ENCODE measurements around the gene KREMEN2. TPM values are rescaled to one million over a fixed set of nuclear protein-coding genes. Genes with fewer than 3 reads are reported as not detected.
"Not testable (repeated sequence)": the region's sequence is repeated elsewhere in the genome, so short reads cannot be mapped to it uniquely, and the experiment has no call there.

Gene KREMEN2
- total RNA-seq, 5 donors from 2014 or later (not counting 1 experiment from before 2014, with no cell fraction given), result 0.15 TPM; not detected in 4

DNA sequence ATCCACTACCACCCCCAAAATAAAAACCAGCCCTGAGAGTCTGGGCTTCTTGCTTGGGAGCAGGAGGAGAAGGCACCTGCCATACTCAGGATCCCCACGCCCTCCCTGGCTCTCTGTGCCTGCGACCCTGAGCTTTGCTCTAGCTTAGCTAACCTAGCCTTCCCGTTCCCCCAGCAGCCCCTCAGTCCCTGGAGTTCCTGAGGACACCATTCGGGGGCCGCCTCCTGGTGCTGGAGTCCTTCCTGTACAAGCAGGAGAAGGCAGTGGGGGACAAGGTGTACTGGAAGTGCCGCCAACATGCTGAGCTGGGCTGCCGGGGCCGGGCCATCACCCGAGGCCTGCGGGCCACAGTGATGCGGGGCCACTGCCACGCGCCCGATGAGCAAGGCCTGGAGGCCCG is 33.8 kb upstream of the KREMEN2 start:
- ATAC-seq (replicated peaks in 1 of 4) (no peak), DNase-seq (no peak)
- Mint-ChIP-seq H3K27ac (no peak overlapping the region), H3K9me3 (no peaks in the 10 kb centered on the region), H3K36me3 (peaks cover 18% of the 10 kb centered on the region), H3K4me3 (no peak overlapping the region), H3K27me3 (no peaks in the 10 kb centered on the region), H3K4me1 (peaks cover 12 to 25% (median 13%) of the 10 kb centered on the region in 3 donors)
- Histone ChIP-seq H3K4me1 (ENCODE audit: control insufficient read depth in 1 of 2, extremely low read depth in 1 of 2, insufficient read depth in 2 of 2, low read length in 2 of 2) (peaks cover 2 to 10% of the 10 kb centered on the region in 2 experiments), H3K36me3 (ENCODE audit: control insufficient read depth in 2 of 2, extremely low read depth in 1 of 2, insufficient read depth in 1 of 2, low read length in 1 of 2) (peaks cover 10 to 40% of the 10 kb centered on the region in 2 donors), H3K9me3 (no peaks in the 10 kb centered on the region), H3K4me3 (ENCODE audit: control insufficient read depth in 1 of 2, extremely low read depth in 1 of 2, low read length in 1 of 2) (no peak overlapping the region), H3K27me3 (replicated peaks in 1 of 2; ENCODE audit: control insufficient read depth in 2 of 2, extremely low read depth in 1 of 2, insufficient read depth in 2 of 2, low read length in 1 of 2) (no peaks in the 10 kb centered on the region), H3K27ac (ENCODE audit: low read length) (no peak overlapping the region)
- WGBS (ENCODE audit: insufficient coverage), result 97% methylated on average over 10 of the region's 15 CpGs
- POLR2A ChIA-PET, result interaction anchor here in 1 of 2 donors (0.6 kb wide), 1 partner anchor 193 kb away, joined by 3 read pairs; no protein-coding TSS in a partner anchor
- CTCF ChIA-PET, result no interaction called here

GRCh38 chr16:2931231-2931914 is 32.7 kb upstream of the KREMEN2 start:
- 67% methylated on average over 3 of the region's 13 CpGs for WGBS (ENCODE audit: insufficient coverage)
- H3K27me3 Mint-ChIP-seq; H3K9me3 ChIP-seq; ATAC-seq (replicated peaks in 1 of 4); H3K27ac ChIP-seq (ENCODE audit: low read length); DNase-seq; H3K4me3 Mint-ChIP-seq; H3K4me3 ChIP-seq (ENCODE audit: control insufficient read depth in 1 of 2, extremely low read depth in 1 of 2, low read length in 1 of 2); H3K27ac Mint-ChIP-seq; H3K27me3 ChIP-seq (replicated peaks in 1 of 2; ENCODE audit: control insufficient read depth in 2 of 2, extremely low read depth in 1 of 2, insufficient read depth in 2 of 2, low read length in 1 of 2); H3K9me3 Mint-ChIP-seq: not testable (repeated sequence)
- H3K4me1 Mint-ChIP-seq, result peaks cover 10 to 24% (median 10%) of the 10 kb centered on the region in 3 donors
- CTCF ChIA-PET, result interaction anchor here in 1 of 2 donors (0.7 kb wide), 1 partner anchor 1253 kb away, joined by 5 read pairs; no protein-coding TSS in a partner anchor
- H3K36me3 Mint-ChIP-seq, result peaks cover 26% of the 10 kb centered on the region
- POLR2A ChIA-PET, result interaction anchor here in 1 of 2 donors (0.6 kb wide), 1 partner anchor 281 kb away, joined by 3 read pairs; no protein-coding TSS in a partner anchor
- Histone ChIP-seq H3K36me3 (ENCODE audit: control insufficient read depth in 2 of 2, extremely low read depth in 1 of 2, insufficient read depth in 1 of 2, low read length in 1 of 2) (peaks cover 10 to 45% of the 10 kb centered on the region in 2 donors), H3K4me1 (ENCODE audit: control insufficient read depth in 1 of 2, extremely low read depth in 1 of 2, insufficient read depth in 2 of 2, low read length in 2 of 2) (peaks cover 2 to 10% of the 10 kb centered on the region in 2 experiments)

GRCh38 chr16:2933136-2933535 is 30.9 kb upstream of the KREMEN2 start:
- ATAC-seq (replicated peaks in 1 of 4) (no peak), DNase-seq (no peak)
- POLR2A ChIA-PET, result no interaction called here
- H3K27ac ChIP-seq (ENCODE audit: low read length), result no peak overlapping the region
- H3K9me3 Mint-ChIP-seq, result no peaks in the 10 kb centered on the region
- H3K4me1 ChIP-seq (ENCODE audit: control insufficient read depth in 1 of 2, extremely low read depth in 1 of 2, insufficient read depth in 2 of 2, low read length in 2 of 2), result no peaks in the 10 kb centered on the region
- CTCF ChIA-PET, result no interaction called here
- no peak overlapping the region for H3K27ac Mint-ChIP-seq
- peaks cover 24 to 59% of the 10 kb centered on the region in 2 donors for H3K36me3 ChIP-seq (ENCODE audit: control insufficient read depth in 2 of 2, extremely low read depth in 1 of 2, insufficient read depth in 1 of 2, low read length in 1 of 2)
- peaks cover 0 to 13% (median 0%) of the 10 kb centered on the region in 3 donors for H3K4me1 Mint-ChIP-seq
- H3K4me3 ChIP-seq (ENCODE audit: control insufficient read depth in 1 of 2, extremely low read depth in 1 of 2, low read length in 1 of 2), result no peak overlapping the region
- H3K9me3 ChIP-seq, result no peaks in the 10 kb centered on the region
- no peak overlapping the region for H3K4me3 Mint-ChIP-seq
- H3K36me3 Mint-ChIP-seq, result peaks cover 26% of the 10 kb centered on the region
- H3K27me3 Mint-ChIP-seq, result no peaks in the 10 kb centered on the region
- WGBS (ENCODE audit: insufficient coverage), result 96% methylated on average over 29 of the region's 30 CpGs
- H3K27me3 ChIP-seq (replicated peaks in 1 of 2; ENCODE audit: control insufficient read depth in 2 of 2, extremely low read depth in 1 of 2, insufficient read depth in 2 of 2, low read length in 1 of 2), result no peaks in the 10 kb centered on the region

DNA sequence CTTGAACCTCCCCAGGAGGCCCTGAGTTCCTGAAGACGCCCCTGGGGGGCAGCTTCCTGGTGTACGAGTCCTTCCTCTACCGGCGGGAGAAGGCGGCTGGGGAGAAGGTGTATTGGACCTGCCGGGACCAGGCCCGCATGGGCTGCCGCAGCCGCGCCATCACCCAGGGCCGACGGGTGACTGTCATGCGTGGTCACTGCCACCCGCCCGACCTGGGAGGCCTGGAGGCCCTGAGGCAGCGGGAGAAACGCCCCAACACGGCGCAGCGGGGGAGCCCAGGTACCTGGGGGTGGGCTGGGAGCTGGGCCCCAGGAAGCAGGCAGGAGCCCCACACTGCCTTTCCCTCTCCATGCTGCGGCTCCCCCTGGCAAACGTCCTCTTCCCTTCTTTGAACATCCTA is 30.4 kb upstream of the KREMEN2 start:
- 96% methylated on average over 3 of the region's 22 CpGs for WGBS (ENCODE audit: insufficient coverage)
- H3K36me3 ChIP-seq (ENCODE audit: control insufficient read depth in 2 of 2, extremely low read depth in 1 of 2, insufficient read depth in 1 of 2, low read length in 1 of 2), result peaks cover 27 to 62% of the 10 kb centered on the region in 2 donors
- H3K9me3 ChIP-seq, result no peaks in the 10 kb centered on the region
- no peaks in the 10 kb centered on the region for H3K27me3 Mint-ChIP-seq
- no peak overlapping the region for H3K4me3 Mint-ChIP-seq
- peaks cover 0 to 13% (median 0%) of the 10 kb centered on the region in 3 donors for H3K4me1 Mint-ChIP-seq
- no peaks in the 10 kb centered on the region for H3K27me3 ChIP-seq (replicated peaks in 1 of 2; ENCODE audit: control insufficient read depth in 2 of 2, extremely low read depth in 1 of 2, insufficient read depth in 2 of 2, low read length in 1 of 2)
- no peak overlapping the region for H3K27ac Mint-ChIP-seq
- H3K27ac ChIP-seq (ENCODE audit: low read length), result no peak overlapping the region
- DNase-seq (no peak), ATAC-seq (replicated peaks in 1 of 4) (no peak)
- no peaks in the 10 kb centered on the region for H3K4me1 ChIP-seq (ENCODE audit: control insufficient read depth in 1 of 2, extremely low read depth in 1 of 2, insufficient read depth in 2 of 2, low read length in 2 of 2)
- no peak overlapping the region for H3K4me3 ChIP-seq (ENCODE audit: control insufficient read depth in 1 of 2, extremely low read depth in 1 of 2, low read length in 1 of 2)
- CTCF ChIA-PET, result no interaction called here
- POLR2A ChIA-PET, result no interaction called here
- H3K9me3 Mint-ChIP-seq, result no peaks in the 10 kb centered on the region
- H3K36me3 Mint-ChIP-seq, result peaks cover 26% of the 10 kb centered on the region

DNA sequence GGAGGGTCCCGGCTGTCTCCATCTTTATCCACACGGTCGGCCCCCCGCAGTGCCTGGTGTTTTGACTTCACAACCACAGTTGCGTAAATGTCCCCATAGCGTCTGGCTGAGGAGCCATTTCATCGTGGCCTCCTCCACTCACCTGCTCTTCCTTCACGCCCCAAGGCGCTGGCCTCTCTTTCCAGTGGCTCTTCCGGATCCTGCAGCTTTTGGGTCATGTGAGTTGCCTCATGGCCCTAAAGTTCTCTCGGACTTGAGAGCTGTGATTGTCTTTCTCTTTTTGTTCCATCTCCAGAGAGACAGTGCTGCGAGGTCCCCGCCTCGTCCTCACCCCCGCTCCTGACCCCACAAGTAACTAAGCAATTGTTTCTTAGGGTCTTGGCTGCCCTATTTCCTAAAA is 29.6 kb upstream of the KREMEN2 start:
- WGBS (ENCODE audit: insufficient coverage), result 93% methylated on average over 15 of the region's 15 CpGs
- H3K9me3 ChIP-seq, result no peaks in the 10 kb centered on the region
- H3K27ac ChIP-seq (ENCODE audit: low read length), result no peak overlapping the region
- ChIA-PET POLR2A (no interaction called here), CTCF (interaction anchor here in 1 of 2 donors (0.6 kb wide), 1 partner anchor 1056 kb away, joined by 3 read pairs; no protein-coding TSS in a partner anchor)
- peaks cover 29 to 69% of the 10 kb centered on the region in 2 donors for H3K36me3 ChIP-seq (ENCODE audit: control insufficient read depth in 2 of 2, extremely low read depth in 1 of 2, insufficient read depth in 1 of 2, low read length in 1 of 2)
- ATAC-seq (replicated peaks in 1 of 4) (no peak), DNase-seq (no peak)
- no peak overlapping the region for H3K4me3 ChIP-seq (ENCODE audit: control insufficient read depth in 1 of 2, extremely low read depth in 1 of 2, low read length in 1 of 2)
- no peaks in the 10 kb centered on the region for H3K9me3 Mint-ChIP-seq
- H3K4me1 ChIP-seq (ENCODE audit: control insufficient read depth in 1 of 2, extremely low read depth in 1 of 2, insufficient read depth in 2 of 2, low read length in 2 of 2), result no peaks in the 10 kb centered on the region
- H3K4me1 Mint-ChIP-seq, result peaks cover 0 to 13% (median 0%) of the 10 kb centered on the region in 3 donors
- H3K27me3 Mint-ChIP-seq, result no peaks in the 10 kb centered on the region
- H3K27ac Mint-ChIP-seq, result no peak overlapping the region
- no peaks in the 10 kb centered on the region for H3K27me3 ChIP-seq (replicated peaks in 1 of 2; ENCODE audit: control insufficient read depth in 2 of 2, extremely low read depth in 1 of 2, insufficient read depth in 2 of 2, low read length in 1 of 2)
- no peak overlapping the region for H3K4me3 Mint-ChIP-seq
- peaks cover 28% of the 10 kb centered on the region for H3K36me3 Mint-ChIP-seq

DNA sequence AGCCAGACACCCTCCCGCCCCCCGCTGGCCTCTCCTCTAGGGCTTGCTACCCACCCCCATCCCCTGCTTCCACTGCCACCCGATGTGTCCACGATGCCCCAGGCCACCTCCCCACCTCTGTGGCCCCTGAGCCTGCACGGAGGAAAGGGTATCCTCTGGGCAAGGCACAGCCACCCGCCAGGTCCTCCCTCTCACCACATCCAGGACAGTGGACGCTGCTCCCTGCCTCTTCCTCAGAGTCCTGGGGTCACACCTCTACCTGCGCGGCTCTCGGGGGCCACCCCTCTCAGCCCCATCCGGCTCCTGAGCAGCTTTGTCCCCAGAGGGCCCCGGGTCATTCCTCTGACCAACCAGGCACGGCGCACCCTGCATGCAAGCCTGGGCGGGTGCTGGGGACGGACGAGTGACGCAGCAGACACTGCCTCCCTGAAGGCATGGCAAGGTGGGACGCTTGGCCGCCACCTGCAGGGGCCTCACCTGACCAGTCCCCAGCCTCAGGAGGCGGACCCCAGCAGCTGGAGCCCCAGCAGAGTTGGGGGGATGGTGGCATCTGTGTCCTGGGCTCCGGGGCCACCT is 27.6 kb upstream of the KREMEN2 start:
- Mint-ChIP-seq H3K4me1 (peaks cover 0 to 13% (median 0%) of the 10 kb centered on the region in 3 donors), H3K4me3 (no peak overlapping the region), H3K27me3 (no peaks in the 10 kb centered on the region), H3K27ac (no peak overlapping the region), H3K9me3 (no peaks in the 10 kb centered on the region), H3K36me3 (peaks cover 36% of the 10 kb centered on the region)
- Histone ChIP-seq H3K4me1 (ENCODE audit: control insufficient read depth in 1 of 2, extremely low read depth in 1 of 2, insufficient read depth in 2 of 2, low read length in 2 of 2) (no peaks in the 10 kb centered on the region), H3K4me3 (ENCODE audit: control insufficient read depth in 1 of 2, extremely low read depth in 1 of 2, low read length in 1 of 2) (no peak overlapping the region), H3K27ac (ENCODE audit: low read length) (no peak overlapping the region), H3K36me3 (ENCODE audit: control insufficient read depth in 2 of 2, extremely low read depth in 1 of 2, insufficient read depth in 1 of 2, low read length in 1 of 2) (peaks cover 29 to 70% of the 10 kb centered on the region in 2 donors), H3K27me3 (replicated peaks in 1 of 2; ENCODE audit: control insufficient read depth in 2 of 2, extremely low read depth in 1 of 2, insufficient read depth in 2 of 2, low read length in 1 of 2) (no peaks in the 10 kb centered on the region), H3K9me3 (no peaks in the 10 kb centered on the region)
- ChIA-PET CTCF (no interaction called here), POLR2A (no interaction called here)
- WGBS (ENCODE audit: insufficient coverage), result 97% methylated on average over 20 of the region's 22 CpGs
- no peak for DNase-seq
- ATAC-seq (replicated peaks in 1 of 4), result no peak

Measured in T-cell (primary cell).